Activated T-cell treated with anti-CD3 and anti-CD28 coated beads, Interleukin-2, amount 50 U/mL, for 48 hours (primary cell): ENCODE measurements around the gene NRGN.

Experiments
- DNase-seq, 2 experiments: peaks; one replicate each; pipeline ENCODE4 v3.0.0-alpha.2; 2020

NRGN gene

GRCh38 chr11:124791626-124792341 is 52.0 kb downstream of the NRGN start:
- DNase-seq = no peak

- DNase-seq = no peak
Measured at GRCh38 chr11:124793466-124794278, 53.9 kb downstream of the NRGN start.

- no peak for DNase-seq
Measured at GRCh38 chr11:124796312-124796711, 56.6 kb downstream of the NRGN start.
